ENCODE results near the gene TBC1D22A. TPM values are rescaled to one million over a fixed set of nuclear protein-coding genes. Genes with fewer than 3 reads are reported as not detected.

The TBC1D22A gene
- total and polyA plus RNA-seq, 9 of the 15 experiments (the other 6 are each of a cell fraction or from before 2014, with no cell fraction given): 0.20 to 11.5 (median 5.2) TPM

DNA sequence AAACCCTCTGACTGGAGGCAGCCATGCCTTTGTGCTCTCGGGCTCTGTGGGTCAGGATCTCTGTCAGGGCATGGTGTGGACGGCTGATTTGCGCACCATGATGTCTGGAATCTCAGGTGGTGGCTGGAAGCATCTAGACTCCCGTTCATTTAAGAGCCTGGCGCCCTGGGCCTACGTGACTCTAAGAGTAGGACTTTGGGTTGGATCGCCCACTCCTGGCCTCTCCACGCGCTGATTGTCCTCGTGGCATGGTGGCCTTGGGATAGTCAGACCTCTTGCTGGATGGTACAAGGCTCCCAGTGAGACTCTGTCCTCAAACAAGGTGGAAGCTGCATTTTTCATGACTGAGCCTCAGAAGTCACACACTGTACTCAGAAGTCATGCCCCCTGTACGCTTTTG is 224.3 kb downstream of the TBC1D22A start (continued):
- TF ChIP-seq, protein P1, sequence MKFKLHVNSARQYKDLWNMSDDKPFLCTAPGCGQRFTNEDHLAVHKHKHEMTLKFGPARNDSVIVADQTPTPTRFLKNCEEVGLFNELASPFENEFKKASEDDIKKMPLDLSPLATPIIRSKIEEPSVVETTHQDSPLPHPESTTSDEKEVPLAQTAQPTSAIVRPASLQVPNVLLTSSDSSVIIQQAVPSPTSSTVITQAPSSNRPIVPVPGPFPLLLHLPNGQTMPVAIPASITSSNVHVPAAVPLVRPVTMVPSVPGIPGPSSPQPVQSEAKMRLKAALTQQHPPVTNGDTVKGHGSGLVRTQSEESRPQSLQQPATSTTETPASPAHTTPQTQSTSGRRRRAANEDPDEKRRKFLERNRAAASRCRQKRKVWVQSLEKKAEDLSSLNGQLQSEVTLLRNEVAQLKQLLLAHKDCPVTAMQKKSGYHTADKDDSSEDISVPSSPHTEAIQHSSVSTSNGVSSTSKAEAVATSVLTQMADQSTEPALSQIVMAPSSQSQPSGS (CRISPR knock-in tag; IDR thresholded peaks at IDR 0.05): no peak
- TF ChIP-seq FOXJ2 (tag; IDR thresholded peaks at IDR 0.05) (no peak), ZNF12 (CRISPR knock-in tag; IDR thresholded peaks at IDR 0.05) (no peak)

DNA sequence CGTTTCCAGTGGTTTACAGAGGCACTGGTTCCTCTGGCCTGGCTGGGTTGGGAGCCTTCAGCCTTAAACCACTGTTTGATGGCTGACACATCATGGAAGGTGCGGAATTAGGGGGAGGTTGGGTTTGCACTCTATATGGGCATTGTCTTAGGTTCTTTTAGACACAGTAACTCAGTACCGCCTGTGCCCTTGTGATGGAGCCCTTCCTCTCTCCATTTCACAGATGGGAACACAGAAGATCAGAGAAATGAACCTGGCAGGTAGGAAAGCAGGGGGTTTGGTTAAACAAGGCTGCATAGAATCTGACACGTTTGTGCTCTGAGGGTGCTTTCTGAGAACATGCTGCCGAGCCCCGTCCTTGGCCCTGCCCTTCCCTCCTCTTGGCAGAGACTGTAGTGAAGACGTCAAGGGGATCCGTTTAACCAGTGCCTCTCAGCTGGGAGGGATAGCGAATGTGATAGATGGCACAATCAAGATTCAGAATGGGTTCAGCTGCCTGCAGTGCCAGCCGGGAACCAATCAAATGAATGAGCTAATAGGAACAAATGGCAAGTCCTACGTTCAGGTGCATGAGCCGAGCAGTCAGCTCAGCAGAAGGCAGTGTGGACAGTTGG is 228.6 kb downstream of the TBC1D22A start:
- in situ Hi-C loops (cut with MboI): no loop called here
- CTCF ChIA-PET (ENCODE audit: low intra/inter-chr PET ratio): no interaction called here
- FAIRE-seq (no peak), DNase-seq (ENCODE audit: extremely low read depth in 1 of 4, low spot score in 3 of 4) (no peak), ATAC-seq (no peak)
- H3K4me3 ChIP-seq: no peak overlapping the region
- no peaks in the 10 kb centered on the region for H3K79me2 ChIP-seq (ENCODE audit: control insufficient read depth, insufficient read depth, low read length)
- intact Hi-C loops (cut with micrococcal nuclease): no loop called here
- H3K36me3 ChIP-seq (ENCODE audit: control insufficient read depth, insufficient read depth, low read length): no peaks in the 10 kb centered on the region
- H3K27me3 ChIP-seq (ENCODE audit: control insufficient read depth in 2 of 2, insufficient read depth in 2 of 2, low read length in 2 of 2): no peaks in the 10 kb centered on the region
- H3K9ac ChIP-seq (ENCODE audit: insufficient read depth in 1 of 2, low read depth in 2 of 2, low read length in 2 of 2): no peak overlapping the region
- H3K9me3 ChIP-seq (replicated peaks; ENCODE audit: control insufficient read depth, insufficient read depth, low read depth, low read length): no peaks in the 10 kb centered on the region
- WGBS (ENCODE audit: insufficient coverage, low coverage, missing lambda C conversion rate): 76% methylated on average over 11 of the region's 12 CpGs
- H4K20me1 ChIP-seq (replicated peaks; ENCODE audit: control insufficient read depth, insufficient read depth, low read length): no peaks in the 10 kb centered on the region
- H3K4me2 ChIP-seq (ENCODE audit: insufficient read depth, low read length): no peak overlapping the region
- H3K4me1 ChIP-seq (replicated peaks in 1 of 2; ENCODE audit: control insufficient read depth in 2 of 2, insufficient read depth in 2 of 2, low read length in 2 of 2): peaks cover 0 to 5% of the 10 kb centered on the region in 2 experiments; a peak in 1 of 5 replicates
- POLR2A ChIA-PET: no interaction called here
- H3K27ac ChIP-seq (ENCODE audit: extremely low read depth, low read depth, low read length): no peak overlapping the region
- H2AFZ ChIP-seq (ENCODE audit: low read depth, low read length): no peak overlapping the region
- no TSS peak for BruUV-seq (replicated peaks)
- no peaks in the 10 kb centered on the region for H3K9me1 ChIP-seq (ENCODE audit: control insufficient read depth, insufficient read depth, low read length)
- no peak for TF ChIP-seq ZNF239 (CRISPR knock-in tag; IDR thresholded peaks at IDR 0.05)
- TF ChIP-seq ZNF583 (CRISPR knock-in tag; IDR thresholded peaks at IDR 0.05): no peak
- no peak for TF ChIP-seq NFE2 (IDR thresholded peaks at IDR 0.05; ENCODE audit: low read depth)
- TF ChIP-seq, protein P2, sequence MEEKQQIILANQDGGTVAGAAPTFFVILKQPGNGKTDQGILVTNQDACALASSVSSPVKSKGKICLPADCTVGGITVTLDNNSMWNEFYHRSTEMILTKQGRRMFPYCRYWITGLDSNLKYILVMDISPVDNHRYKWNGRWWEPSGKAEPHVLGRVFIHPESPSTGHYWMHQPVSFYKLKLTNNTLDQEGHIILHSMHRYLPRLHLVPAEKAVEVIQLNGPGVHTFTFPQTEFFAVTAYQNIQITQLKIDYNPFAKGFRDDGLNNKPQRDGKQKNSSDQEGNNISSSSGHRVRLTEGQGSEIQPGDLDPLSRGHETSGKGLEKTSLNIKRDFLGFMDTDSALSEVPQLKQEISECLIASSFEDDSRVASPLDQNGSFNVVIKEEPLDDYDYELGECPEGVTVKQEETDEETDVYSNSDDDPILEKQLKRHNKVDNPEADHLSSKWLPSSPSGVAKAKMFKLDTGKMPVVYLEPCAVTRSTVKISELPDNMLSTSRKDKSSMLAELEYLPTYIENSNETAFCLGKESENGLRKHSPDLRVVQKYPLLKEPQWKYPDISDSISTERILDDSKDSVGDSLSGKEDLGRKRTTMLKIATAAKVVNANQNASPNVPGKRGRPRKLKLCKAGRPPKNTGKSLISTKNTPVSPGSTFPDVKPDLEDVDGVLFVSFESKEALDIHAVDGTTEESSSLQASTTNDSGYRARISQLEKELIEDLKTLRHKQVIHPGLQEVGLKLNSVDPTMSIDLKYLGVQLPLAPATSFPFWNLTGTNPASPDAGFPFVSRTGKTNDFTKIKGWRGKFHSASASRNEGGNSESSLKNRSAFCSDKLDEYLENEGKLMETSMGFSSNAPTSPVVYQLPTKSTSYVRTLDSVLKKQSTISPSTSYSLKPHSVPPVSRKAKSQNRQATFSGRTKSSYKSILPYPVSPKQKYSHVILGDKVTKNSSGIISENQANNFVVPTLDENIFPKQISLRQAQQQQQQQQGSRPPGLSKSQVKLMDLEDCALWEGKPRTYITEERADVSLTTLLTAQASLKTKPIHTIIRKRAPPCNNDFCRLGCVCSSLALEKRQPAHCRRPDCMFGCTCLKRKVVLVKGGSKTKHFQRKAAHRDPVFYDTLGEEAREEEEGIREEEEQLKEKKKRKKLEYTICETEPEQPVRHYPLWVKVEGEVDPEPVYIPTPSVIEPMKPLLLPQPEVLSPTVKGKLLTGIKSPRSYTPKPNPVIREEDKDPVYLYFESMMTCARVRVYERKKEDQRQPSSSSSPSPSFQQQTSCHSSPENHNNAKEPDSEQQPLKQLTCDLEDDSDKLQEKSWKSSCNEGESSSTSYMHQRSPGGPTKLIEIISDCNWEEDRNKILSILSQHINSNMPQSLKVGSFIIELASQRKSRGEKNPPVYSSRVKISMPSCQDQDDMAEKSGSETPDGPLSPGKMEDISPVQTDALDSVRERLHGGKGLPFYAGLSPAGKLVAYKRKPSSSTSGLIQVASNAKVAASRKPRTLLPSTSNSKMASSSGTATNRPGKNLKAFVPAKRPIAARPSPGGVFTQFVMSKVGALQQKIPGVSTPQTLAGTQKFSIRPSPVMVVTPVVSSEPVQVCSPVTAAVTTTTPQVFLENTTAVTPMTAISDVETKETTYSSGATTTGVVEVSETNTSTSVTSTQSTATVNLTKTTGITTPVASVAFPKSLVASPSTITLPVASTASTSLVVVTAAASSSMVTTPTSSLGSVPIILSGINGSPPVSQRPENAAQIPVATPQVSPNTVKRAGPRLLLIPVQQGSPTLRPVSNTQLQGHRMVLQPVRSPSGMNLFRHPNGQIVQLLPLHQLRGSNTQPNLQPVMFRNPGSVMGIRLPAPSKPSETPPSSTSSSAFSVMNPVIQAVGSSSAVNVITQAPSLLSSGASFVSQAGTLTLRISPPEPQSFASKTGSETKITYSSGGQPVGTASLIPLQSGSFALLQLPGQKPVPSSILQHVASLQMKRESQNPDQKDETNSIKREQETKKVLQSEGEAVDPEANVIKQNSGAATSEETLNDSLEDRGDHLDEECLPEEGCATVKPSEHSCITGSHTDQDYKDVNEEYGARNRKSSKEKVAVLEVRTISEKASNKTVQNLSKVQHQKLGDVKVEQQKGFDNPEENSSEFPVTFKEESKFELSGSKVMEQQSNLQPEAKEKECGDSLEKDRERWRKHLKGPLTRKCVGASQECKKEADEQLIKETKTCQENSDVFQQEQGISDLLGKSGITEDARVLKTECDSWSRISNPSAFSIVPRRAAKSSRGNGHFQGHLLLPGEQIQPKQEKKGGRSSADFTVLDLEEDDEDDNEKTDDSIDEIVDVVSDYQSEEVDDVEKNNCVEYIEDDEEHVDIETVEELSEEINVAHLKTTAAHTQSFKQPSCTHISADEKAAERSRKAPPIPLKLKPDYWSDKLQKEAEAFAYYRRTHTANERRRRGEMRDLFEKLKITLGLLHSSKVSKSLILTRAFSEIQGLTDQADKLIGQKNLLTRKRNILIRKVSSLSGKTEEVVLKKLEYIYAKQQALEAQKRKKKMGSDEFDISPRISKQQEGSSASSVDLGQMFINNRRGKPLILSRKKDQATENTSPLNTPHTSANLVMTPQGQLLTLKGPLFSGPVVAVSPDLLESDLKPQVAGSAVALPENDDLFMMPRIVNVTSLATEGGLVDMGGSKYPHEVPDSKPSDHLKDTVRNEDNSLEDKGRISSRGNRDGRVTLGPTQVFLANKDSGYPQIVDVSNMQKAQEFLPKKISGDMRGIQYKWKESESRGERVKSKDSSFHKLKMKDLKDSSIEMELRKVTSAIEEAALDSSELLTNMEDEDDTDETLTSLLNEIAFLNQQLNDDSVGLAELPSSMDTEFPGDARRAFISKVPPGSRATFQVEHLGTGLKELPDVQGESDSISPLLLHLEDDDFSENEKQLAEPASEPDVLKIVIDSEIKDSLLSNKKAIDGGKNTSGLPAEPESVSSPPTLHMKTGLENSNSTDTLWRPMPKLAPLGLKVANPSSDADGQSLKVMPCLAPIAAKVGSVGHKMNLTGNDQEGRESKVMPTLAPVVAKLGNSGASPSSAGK (IDR thresholded peaks at IDR 0.05): no peak
- no peak for TF ChIP-seq RFX1 (IDR thresholded peaks at IDR 0.05)
- TF ChIP-seq U2AF1 (optimal IDR thresholded peaks at IDR 0.05; ENCODE audit: low read depth, low read length): no peak

Measured in K562 (cell line).